Measurements from ENCODE around the gene PDP2.

The PDP2 gene

GRCh38 chr16:66886914-66887313, 6.6 kb downstream of the PDP2 start:
- no peak for TF ChIP-seq CTCF (conservative IDR thresholded peaks at IDR 0.05; ENCODE audit: low read depth, low read length)
- Histone ChIP-seq H3K4me2 (no peak overlapping the region), H3K27me3 (ENCODE audit: insufficient read depth, low read depth) (no peaks in the 10 kb centered on the region), H3K27ac (no peak overlapping the region), H3K4me1 (ENCODE audit: low read depth, poor library complexity, severe bottlenecking) (peaks cover 5% of the 10 kb centered on the region), H3K36me3 (ENCODE audit: insufficient read depth) (0 out of 2 replicates have a peak, but pooled peaks cover 5% of the 10 kb centered on the region), H4K20me1 (ENCODE audit: insufficient read depth) (no peaks in the 10 kb centered on the region), H3K4me3 (IDR thresholded peaks at IDR 0.05; ENCODE audit: insufficient read depth, low read depth, low read length) (no peak overlapping the region), H3K79me2 (ENCODE audit: insufficient read depth, low read depth) (peaks cover 12% of the 10 kb centered on the region; the same call in 1 of the 2 replicates), H2AFZ (ENCODE audit: low read depth) (no peak overlapping the region), H3K9ac (no peak overlapping the region)

GRCh38 chr16:66888647-66889615, 8.6 kb downstream of the PDP2 start:
- H2AFZ ChIP-seq (ENCODE audit: low read depth) = no peak overlapping the region
- no peak overlapping the region for H3K9ac ChIP-seq
- TF ChIP-seq CTCF (conservative IDR thresholded peaks at IDR 0.05; ENCODE audit: low read depth, low read length) = no peak
- H3K4me3 ChIP-seq (IDR thresholded peaks at IDR 0.05; ENCODE audit: insufficient read depth, low read depth, low read length) = no peak overlapping the region
- no peaks in the 10 kb centered on the region for H3K27me3 ChIP-seq (ENCODE audit: insufficient read depth, low read depth)
- H3K27ac ChIP-seq = no peak overlapping the region
- H3K79me2 ChIP-seq (ENCODE audit: insufficient read depth, low read depth) = no peaks in the 10 kb centered on the region
- no peaks in the 10 kb centered on the region for H4K20me1 ChIP-seq (ENCODE audit: insufficient read depth)
- H3K4me2 ChIP-seq = no peak overlapping the region
- 0 out of 2 replicates have a peak, but pooled peaks cover 5% of the 10 kb centered on the region for H3K36me3 ChIP-seq (ENCODE audit: insufficient read depth)
- H3K4me1 ChIP-seq (ENCODE audit: low read depth, poor library complexity, severe bottlenecking) = peaks cover 7% of the 10 kb centered on the region

GRCh38 chr16:66889622-66890021, 9.3 kb downstream of the PDP2 start:
- no peak overlapping the region for H3K4me2 ChIP-seq
- H3K27me3 ChIP-seq (ENCODE audit: insufficient read depth, low read depth) = no peaks in the 10 kb centered on the region
- no peak overlapping the region for H3K9ac ChIP-seq
- no peaks in the 10 kb centered on the region for H4K20me1 ChIP-seq (ENCODE audit: insufficient read depth)
- H3K79me2 ChIP-seq (ENCODE audit: insufficient read depth, low read depth) = no peaks in the 10 kb centered on the region
- H3K4me3 ChIP-seq (IDR thresholded peaks at IDR 0.05; ENCODE audit: insufficient read depth, low read depth, low read length) = no peak overlapping the region
- no peak overlapping the region for H3K27ac ChIP-seq
- peaks cover 4% of the 10 kb centered on the region for H3K4me1 ChIP-seq (ENCODE audit: low read depth, poor library complexity, severe bottlenecking)
- TF ChIP-seq CTCF (conservative IDR thresholded peaks at IDR 0.05; ENCODE audit: low read depth, low read length) = no peak
- H3K36me3 ChIP-seq (ENCODE audit: insufficient read depth) = 0 out of 2 replicates have a peak, but pooled peaks cover 5% of the 10 kb centered on the region
- no peak overlapping the region for H2AFZ ChIP-seq (ENCODE audit: low read depth)

- H3K4me1 ChIP-seq (ENCODE audit: low read depth, poor library complexity, severe bottlenecking) = peaks cover 4% of the 10 kb centered on the region
- no peaks in the 10 kb centered on the region for H4K20me1 ChIP-seq (ENCODE audit: insufficient read depth)
- no peak for TF ChIP-seq CTCF (conservative IDR thresholded peaks at IDR 0.05; ENCODE audit: low read depth, low read length)
- H2AFZ ChIP-seq (ENCODE audit: low read depth) = no peak overlapping the region
- H3K27ac ChIP-seq = no peak overlapping the region
- H3K4me3 ChIP-seq (IDR thresholded peaks at IDR 0.05; ENCODE audit: insufficient read depth, low read depth, low read length) = no peak overlapping the region
- H3K9ac ChIP-seq = no peak overlapping the region
- 0 out of 2 replicates have a peak, but pooled peaks cover 5% of the 10 kb centered on the region for H3K36me3 ChIP-seq (ENCODE audit: insufficient read depth)
- no peak overlapping the region for H3K4me2 ChIP-seq
- H3K27me3 ChIP-seq (ENCODE audit: insufficient read depth, low read depth) = no peaks in the 10 kb centered on the region
- no peaks in the 10 kb centered on the region for H3K79me2 ChIP-seq (ENCODE audit: insufficient read depth, low read depth)
Measured at GRCh38 chr16:66890799-66891198, 10.5 kb downstream of the PDP2 start.
